Measurements from ENCODE around the gene ZNF484. TPM values are rescaled to one million over a fixed set of nuclear protein-coding genes. Genes with fewer than 3 reads are reported as not detected.
"Not testable (repeated sequence)": the region's sequence is repeated elsewhere in the genome, so short reads cannot be mapped to it uniquely, and the experiment has no call there.

The ZNF484 gene
- total and polyA plus RNA-seq, 2 donors: 2.2 to 9.0 TPM

DNA sequence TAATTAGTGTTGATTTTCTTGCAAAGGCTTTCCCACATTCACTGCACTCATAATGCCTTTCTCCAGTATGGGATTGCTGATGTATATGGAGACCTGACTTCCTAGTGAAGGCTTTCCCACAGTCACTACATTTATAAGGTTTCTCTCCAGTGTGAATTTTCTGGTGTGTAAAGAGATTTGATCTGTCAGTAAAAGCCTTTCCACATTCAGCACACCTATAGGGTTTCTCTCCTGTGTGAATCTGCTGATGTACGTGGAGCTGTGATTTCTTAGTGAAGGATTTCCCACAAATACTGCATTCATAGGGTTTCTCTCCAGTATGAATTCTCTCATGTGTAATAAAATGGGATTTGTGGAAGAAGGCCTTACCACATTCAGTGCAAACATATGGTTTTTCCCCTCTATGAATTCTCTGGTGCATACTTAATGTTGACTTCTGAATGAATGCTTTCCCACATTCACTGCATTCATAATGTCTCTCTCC lies 31.1 kb downstream of the ZNF484 start:
- no peak for DNase-seq (ENCODE audit: low read depth in 6 of 9, low spot score in 9 of 9)
- 100% methylated on average over 1 of the region's 1 CpG for WGBS
- peaks cover 28 to 36% of the 10 kb centered on the region in 2 donors for H3K36me3 ChIP-seq (ENCODE audit: control insufficient read depth in 2 of 2, insufficient read depth in 2 of 2, low read length in 1 of 2)
- no peaks in the 10 kb centered on the region for H3K4me1 ChIP-seq (ENCODE audit: control insufficient read depth in 2 of 2, insufficient read depth in 2 of 2, low read length in 2 of 2)
- peaks cover 11 to 19% of the 10 kb centered on the region in 2 donors for H3K9me3 ChIP-seq (ENCODE audit: control insufficient read depth in 2 of 2, insufficient read depth in 1 of 2, low read length in 1 of 2)
- no peak overlapping the region for H3K27ac ChIP-seq (ENCODE audit: low read depth in 1 of 2, low read length in 1 of 2)
- H3K4me3 ChIP-seq (ENCODE audit: low read length in 2 of 2): no peak overlapping the region
- no peaks in the 10 kb centered on the region for H3K27me3 ChIP-seq (ENCODE audit: control insufficient read depth in 2 of 2, insufficient read depth in 1 of 2, low read length in 1 of 2)

DNA sequence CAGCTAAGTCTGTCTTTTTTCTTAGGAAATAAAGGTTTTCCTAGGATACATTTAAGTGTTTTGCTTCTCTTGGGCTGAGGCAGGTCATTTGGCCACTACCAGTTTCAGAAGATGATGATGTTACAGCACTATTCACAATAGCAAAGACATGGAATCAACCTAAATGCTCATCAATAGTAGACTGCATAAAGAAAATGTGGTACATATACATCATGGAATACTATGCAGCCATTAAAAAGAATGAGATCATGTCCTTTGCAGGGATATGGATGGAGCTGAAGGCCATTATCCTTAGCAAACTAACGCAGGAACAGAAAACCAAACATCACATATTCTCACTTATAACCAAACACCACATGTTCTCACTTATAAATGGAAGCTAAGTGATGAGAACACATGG lies 39.4 kb downstream of the ZNF484 start:
- not testable (repeated sequence) for H3K27me3 ChIP-seq (ENCODE audit: control insufficient read depth in 2 of 2, insufficient read depth in 1 of 2, low read length in 1 of 2); H3K4me1 ChIP-seq (ENCODE audit: control insufficient read depth in 2 of 2, insufficient read depth in 2 of 2, low read length in 2 of 2); H3K36me3 ChIP-seq (ENCODE audit: control insufficient read depth in 2 of 2, insufficient read depth in 2 of 2, low read length in 1 of 2); H3K27ac ChIP-seq (ENCODE audit: low read depth in 1 of 2, low read length in 1 of 2); H3K4me3 ChIP-seq (ENCODE audit: low read length in 2 of 2); DNase-seq (ENCODE audit: low read depth in 6 of 9, low spot score in 9 of 9)
- peaks cover 1 to 10% of the 10 kb centered on the region in 2 donors for H3K9me3 ChIP-seq (ENCODE audit: control insufficient read depth in 2 of 2, insufficient read depth in 1 of 2, low read length in 1 of 2)
- 96% methylated on average over 1 of the region's 1 CpG for WGBS

DNA sequence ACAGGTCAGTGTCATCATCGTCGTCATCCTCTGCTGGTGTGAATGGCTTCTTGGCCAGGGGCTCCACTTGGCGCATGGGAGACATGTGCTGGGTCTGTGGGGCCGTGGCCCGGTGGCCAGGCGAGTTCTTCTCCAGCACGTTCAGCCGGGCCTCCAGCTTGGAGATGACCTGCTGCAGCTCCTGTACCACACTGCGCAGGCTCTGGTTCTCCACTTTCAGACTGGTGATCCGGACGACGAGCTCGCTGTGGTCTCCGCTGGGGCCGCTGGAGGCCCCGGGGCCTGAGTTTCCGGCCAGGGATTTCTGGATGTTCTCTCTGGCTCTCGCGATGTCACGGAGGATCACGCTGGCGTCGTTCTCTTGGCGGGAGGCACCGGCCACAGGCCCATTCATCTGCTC lies 40.6 kb downstream of the ZNF484 start:
- no peaks in the 10 kb centered on the region for H3K36me3 ChIP-seq (ENCODE audit: control insufficient read depth in 2 of 2, insufficient read depth in 2 of 2, low read length in 1 of 2)
- H3K27ac ChIP-seq (ENCODE audit: low read depth in 1 of 2, low read length in 1 of 2): no peak overlapping the region
- no peak overlapping the region for H3K4me3 ChIP-seq (ENCODE audit: low read length in 2 of 2)
- DNase-seq (ENCODE audit: low read depth in 6 of 9, low spot score in 9 of 9): no peak
- H3K27me3 ChIP-seq (ENCODE audit: control insufficient read depth in 2 of 2, insufficient read depth in 1 of 2, low read length in 1 of 2): no peaks in the 10 kb centered on the region
- no peaks in the 10 kb centered on the region for H3K4me1 ChIP-seq (ENCODE audit: control insufficient read depth in 2 of 2, insufficient read depth in 2 of 2, low read length in 2 of 2)
- WGBS: 97% methylated on average over 25 of the region's 25 CpGs
- peaks cover 1 to 10% of the 10 kb centered on the region in 2 donors for H3K9me3 ChIP-seq (ENCODE audit: control insufficient read depth in 2 of 2, insufficient read depth in 1 of 2, low read length in 1 of 2)

DNA sequence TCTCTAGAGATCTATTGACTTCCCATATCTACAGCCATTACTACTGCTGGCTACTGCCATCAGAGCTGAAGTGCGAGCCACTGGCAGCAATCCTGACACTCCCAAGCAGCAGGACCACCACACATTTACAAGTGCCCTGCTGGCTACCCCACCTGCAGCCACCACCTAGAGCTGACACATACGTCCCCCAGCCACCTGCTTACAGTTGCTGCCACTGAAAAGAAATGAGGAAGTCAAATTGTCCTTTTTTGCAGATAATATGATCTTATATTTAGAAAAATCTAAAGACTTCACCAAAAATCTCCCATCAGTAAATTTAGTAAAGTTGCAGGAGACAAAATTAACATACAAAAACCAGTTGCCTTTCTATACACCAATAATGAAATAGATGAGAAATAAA lies 48.4 kb downstream of the ZNF484 start:
- no peak overlapping the region for H3K4me3 ChIP-seq (ENCODE audit: low read length in 2 of 2)
- no peak overlapping the region for H3K27ac ChIP-seq (ENCODE audit: low read depth in 1 of 2, low read length in 1 of 2)
- 50% methylated on average over 2 of the region's 2 CpGs for WGBS

DNA sequence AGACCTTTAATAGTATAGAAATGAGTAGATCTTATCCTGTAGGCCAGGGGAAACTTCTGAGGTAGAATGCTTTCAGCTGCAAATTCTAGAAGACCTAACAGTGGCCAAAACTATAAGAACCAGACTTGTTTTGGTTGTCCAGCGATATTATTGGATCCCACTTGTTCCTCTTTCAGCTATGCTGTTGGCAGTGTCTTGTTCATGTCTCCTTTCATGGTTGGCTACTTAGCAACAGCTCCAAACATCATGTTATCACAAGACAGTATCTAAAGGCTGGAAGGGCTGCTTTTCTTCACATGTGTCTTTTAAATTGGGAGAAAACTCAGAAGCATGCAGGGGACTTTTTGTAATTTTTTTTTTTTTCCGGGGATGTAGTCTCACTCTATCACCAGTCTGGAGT lies 52.8 kb downstream of the ZNF484 start:
- H3K4me1 ChIP-seq (ENCODE audit: control insufficient read depth in 2 of 2, insufficient read depth in 2 of 2, low read length in 2 of 2); H3K27me3 ChIP-seq (ENCODE audit: control insufficient read depth in 2 of 2, insufficient read depth in 1 of 2, low read length in 1 of 2); H3K9me3 ChIP-seq (ENCODE audit: control insufficient read depth in 2 of 2, insufficient read depth in 1 of 2, low read length in 1 of 2); DNase-seq (ENCODE audit: low read depth in 6 of 9, low spot score in 9 of 9); H3K4me3 ChIP-seq (ENCODE audit: low read length in 2 of 2); H3K36me3 ChIP-seq (ENCODE audit: control insufficient read depth in 2 of 2, insufficient read depth in 2 of 2, low read length in 1 of 2); H3K27ac ChIP-seq (ENCODE audit: low read depth in 1 of 2, low read length in 1 of 2): not testable (repeated sequence)
- WGBS: 97% methylated on average over 2 of the region's 2 CpGs

More for the DNA sequence above, 48.4 kb downstream of the ZNF484 start:
- no peaks in the 10 kb centered on the region for H3K27me3 ChIP-seq (ENCODE audit: control insufficient read depth in 2 of 2, insufficient read depth in 1 of 2, low read length in 1 of 2)
- DNase-seq (ENCODE audit: low read depth in 6 of 9, low spot score in 9 of 9): no peak
- peaks cover 0 to 1% of the 10 kb centered on the region in 2 donors for H3K9me3 ChIP-seq (ENCODE audit: control insufficient read depth in 2 of 2, insufficient read depth in 1 of 2, low read length in 1 of 2)
- H3K36me3 ChIP-seq (ENCODE audit: control insufficient read depth in 2 of 2, insufficient read depth in 2 of 2, low read length in 1 of 2): no peaks in the 10 kb centered on the region
- H3K4me1 ChIP-seq (ENCODE audit: control insufficient read depth in 2 of 2, insufficient read depth in 2 of 2, low read length in 2 of 2): no peaks in the 10 kb centered on the region

DNA sequence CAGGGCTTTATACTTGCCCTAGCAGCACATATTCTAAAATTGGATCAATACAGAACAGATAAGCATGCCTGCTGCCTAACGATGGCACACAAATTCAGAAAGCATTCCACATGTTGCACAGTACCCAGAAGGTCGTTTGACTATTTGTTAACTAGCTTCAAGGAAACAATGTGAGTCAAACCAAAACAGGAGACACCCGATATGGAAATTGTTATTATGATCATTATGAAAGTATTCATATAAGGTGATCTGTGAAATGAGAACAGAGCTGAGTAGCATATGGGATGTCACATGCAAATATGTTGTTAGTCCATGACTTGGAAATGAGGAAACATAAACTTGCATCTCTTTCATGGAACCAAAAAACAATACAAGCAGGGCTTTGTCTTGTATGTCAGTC lies 56.9 kb downstream of the ZNF484 start:
- Histone ChIP-seq H3K4me3 (ENCODE audit: low read length in 2 of 2) (no peak overlapping the region), H3K36me3 (ENCODE audit: control insufficient read depth in 2 of 2, insufficient read depth in 2 of 2, low read length in 1 of 2) (no peaks in the 10 kb centered on the region), H3K4me1 (ENCODE audit: control insufficient read depth in 2 of 2, insufficient read depth in 2 of 2, low read length in 2 of 2) (no peaks in the 10 kb centered on the region), H3K27ac (ENCODE audit: low read depth in 1 of 2, low read length in 1 of 2) (no peak overlapping the region), H3K9me3 (ENCODE audit: control insufficient read depth in 2 of 2, insufficient read depth in 1 of 2, low read length in 1 of 2) (no peaks in the 10 kb centered on the region), H3K27me3 (ENCODE audit: control insufficient read depth in 2 of 2, insufficient read depth in 1 of 2, low read length in 1 of 2) (peaks cover 2 to 14% of the 10 kb centered on the region in 2 donors)
- 91% methylated on average over 3 of the region's 3 CpGs for WGBS
- DNase-seq (ENCODE audit: low read depth in 6 of 9, low spot score in 9 of 9): no peak

DNA sequence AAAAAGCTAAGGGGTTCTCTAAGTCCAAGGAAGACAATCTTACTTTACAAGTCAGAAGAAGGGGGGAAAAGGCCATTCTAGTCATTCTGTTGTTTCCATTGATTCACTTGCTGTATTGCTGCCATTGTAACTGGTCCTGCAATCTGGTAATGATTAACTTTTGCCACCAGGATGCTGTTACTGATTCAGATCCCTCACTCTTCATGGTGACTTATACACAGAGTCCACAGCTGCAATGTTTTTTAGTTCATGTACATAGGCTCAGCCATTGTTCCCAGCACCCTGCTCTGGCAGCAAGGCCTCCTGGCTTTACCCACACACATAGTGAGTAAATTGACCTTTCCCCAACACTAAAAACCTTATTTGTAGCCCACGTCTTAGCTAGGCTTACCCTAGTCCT lies 57.9 kb downstream of the ZNF484 start:
- peaks cover 2 to 17% of the 10 kb centered on the region in 2 donors for H3K27me3 ChIP-seq (ENCODE audit: control insufficient read depth in 2 of 2, insufficient read depth in 1 of 2, low read length in 1 of 2)
- not testable (repeated sequence) for H3K27ac ChIP-seq (ENCODE audit: low read depth in 1 of 2, low read length in 1 of 2); H3K4me3 ChIP-seq (ENCODE audit: low read length in 2 of 2); DNase-seq (ENCODE audit: low read depth in 6 of 9, low spot score in 9 of 9); H3K36me3 ChIP-seq (ENCODE audit: control insufficient read depth in 2 of 2, insufficient read depth in 2 of 2, low read length in 1 of 2); H3K4me1 ChIP-seq (ENCODE audit: control insufficient read depth in 2 of 2, insufficient read depth in 2 of 2, low read length in 2 of 2); H3K9me3 ChIP-seq (ENCODE audit: control insufficient read depth in 2 of 2, insufficient read depth in 1 of 2, low read length in 1 of 2)
- WGBS: 94% methylated on average over 1 of the region's 1 CpG

DNA sequence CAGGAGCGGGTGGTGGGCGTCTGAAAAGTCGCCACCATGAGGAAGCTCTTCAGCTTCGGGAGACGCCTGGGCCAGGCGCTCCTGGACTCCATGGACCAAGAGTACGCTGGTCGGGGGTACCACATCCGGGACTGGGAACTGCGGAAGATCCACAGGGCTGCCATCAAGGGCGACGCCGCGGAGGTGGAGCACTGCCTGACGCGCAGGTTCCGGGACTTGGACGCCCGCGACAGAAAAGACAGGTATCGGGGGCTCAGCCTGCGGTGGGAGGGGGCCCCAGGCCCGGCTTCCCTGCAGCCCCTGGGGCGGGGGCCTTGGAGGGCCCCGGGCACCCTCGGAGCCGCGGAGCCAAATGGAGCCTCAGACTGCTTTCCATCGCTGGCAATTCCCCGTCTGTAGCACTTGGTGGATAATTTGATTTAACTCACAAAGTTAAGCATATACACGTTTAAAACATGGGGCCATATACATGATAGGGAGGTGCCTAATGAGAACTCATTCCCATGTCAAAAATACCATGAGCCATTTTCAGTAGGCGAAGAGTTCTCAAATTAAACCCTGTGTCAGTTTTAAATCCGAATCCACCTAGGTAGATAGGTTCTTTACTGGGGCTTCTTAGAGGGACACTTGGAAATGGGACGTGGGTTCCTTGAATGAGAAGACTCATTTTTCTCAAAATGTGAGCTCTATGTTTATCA lies 68.1 kb downstream of the ZNF484 start:
- peaks cover 0 to 13% of the 10 kb centered on the region in 2 donors for H3K9me3 ChIP-seq (ENCODE audit: control insufficient read depth in 2 of 2, insufficient read depth in 1 of 2, low read length in 1 of 2)
- H3K27ac ChIP-seq (ENCODE audit: low read depth in 1 of 2, low read length in 1 of 2); H3K4me3 ChIP-seq (ENCODE audit: low read length in 2 of 2); H3K36me3 ChIP-seq (ENCODE audit: control insufficient read depth in 2 of 2, insufficient read depth in 2 of 2, low read length in 1 of 2); DNase-seq (ENCODE audit: low read depth in 6 of 9, low spot score in 9 of 9): not testable (repeated sequence)
- 10% methylated on average over 34 of the region's 34 CpGs for WGBS
- peaks cover 6 to 29% of the 10 kb centered on the region in 2 donors for H3K4me1 ChIP-seq (ENCODE audit: control insufficient read depth in 2 of 2, insufficient read depth in 2 of 2, low read length in 2 of 2)
- H3K27me3 ChIP-seq (ENCODE audit: control insufficient read depth in 2 of 2, insufficient read depth in 1 of 2, low read length in 1 of 2): peaks cover 41 to 88% of the 10 kb centered on the region in 2 donors

DNA sequence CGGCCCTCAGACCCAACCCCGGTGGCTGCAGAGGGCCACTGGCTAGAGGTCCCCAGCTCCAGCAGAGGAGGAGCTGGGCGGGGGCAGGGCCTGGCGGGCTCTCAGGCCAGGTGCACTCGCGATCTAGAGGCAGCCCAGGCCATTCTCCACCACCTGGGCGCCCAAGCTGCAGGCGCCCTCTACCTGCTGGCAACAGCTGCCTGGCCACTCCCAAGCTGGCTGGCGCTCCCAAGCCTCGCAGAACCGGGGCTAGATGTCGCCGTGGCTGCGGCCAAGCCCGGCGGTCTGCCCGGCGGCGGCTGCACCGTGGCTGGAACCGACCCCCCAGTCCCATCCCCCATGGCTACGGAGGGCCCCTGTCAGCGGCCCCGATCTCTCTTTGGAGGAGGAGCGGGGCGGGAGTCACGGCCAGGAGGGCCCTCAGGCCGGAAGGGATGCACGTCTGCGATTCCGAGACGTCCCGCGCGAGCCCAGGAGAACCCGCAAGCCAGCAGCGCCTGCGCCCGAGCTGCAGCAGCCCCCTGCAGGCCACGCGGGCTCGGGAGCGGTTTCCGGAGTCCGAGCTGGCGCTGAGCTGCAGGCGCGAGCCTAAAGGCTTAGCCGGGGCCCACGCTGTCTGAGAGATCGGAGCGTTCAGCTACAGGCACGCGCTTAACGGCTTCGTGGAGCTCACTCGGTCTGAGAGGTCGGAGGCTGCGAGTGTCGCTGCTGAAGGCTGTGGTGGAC lies 68.9 kb downstream of the ZNF484 start:
- WGBS: under 1% methylated on average over 60 of the region's 60 CpGs
- H3K27ac ChIP-seq (ENCODE audit: low read depth in 1 of 2, low read length in 1 of 2): no peak overlapping the region
- no peaks in the 10 kb centered on the region for H3K36me3 ChIP-seq (ENCODE audit: control insufficient read depth in 2 of 2, insufficient read depth in 2 of 2, low read length in 1 of 2)
- H3K4me3 ChIP-seq (ENCODE audit: low read length in 2 of 2): peak overlapping the region in 1 of 2 donors; percentile 29
- peak in 6 of 9 donors; percentile 4 to 61 (median 34) for DNase-seq (ENCODE audit: low read depth in 6 of 9, low spot score in 9 of 9)
- H3K27me3 ChIP-seq (ENCODE audit: control insufficient read depth in 2 of 2, insufficient read depth in 1 of 2, low read length in 1 of 2): peaks cover 41 to 91% of the 10 kb centered on the region in 2 donors
- H3K4me1 ChIP-seq (ENCODE audit: control insufficient read depth in 2 of 2, insufficient read depth in 2 of 2, low read length in 2 of 2): peaks cover 6 to 29% of the 10 kb centered on the region in 2 donors
- H3K9me3 ChIP-seq (ENCODE audit: control insufficient read depth in 2 of 2, insufficient read depth in 1 of 2, low read length in 1 of 2): peaks cover 0 to 13% of the 10 kb centered on the region in 2 donors
